ENCODE data around the gene NRG3. TPM values are rescaled to one million over a fixed set of nuclear protein-coding genes. Genes with fewer than 3 reads are reported as not detected.

NRG3 gene
- total and polyA plus RNA-seq, 2 donors (not counting 1 experiment from before 2014, with no cell fraction given), result 0.06 TPM; not detected in 1

GRCh38 chr10:82084496-82084895, 209.5 kb downstream of the NRG3 start:
- peaks cover 2% of the 10 kb centered on the region for H3K9me3 Mint-ChIP-seq (ENCODE audit: insufficient read depth)
- H3K4me2 ChIP-seq (replicated peaks; ENCODE audit: low read depth, low read length, poor library complexity, severe bottlenecking), result no peak overlapping the region
- ATAC-seq (ENCODE audit: low read depth) (no peak), DNase-seq (no peak)
- no peaks in the 10 kb centered on the region for H3K27me3 Mint-ChIP-seq
- POLR2A ChIA-PET, result no interaction called here
- TF ChIP-seq CTCF (IDR thresholded peaks at IDR 0.05), result no peak
- TF ChIP-seq EZH2 (IDR thresholded peaks at IDR 0.05; ENCODE audit: borderline replicate concordance, insufficient read depth, low read depth, low read length, poor library complexity, severe bottlenecking), result no peak
- no CpG with 5 or more reads among the region's 2 CpGs for WGBS (ENCODE audit: insufficient coverage)
- H4K20me1 ChIP-seq (ENCODE audit: control insufficient read depth, insufficient read depth, low read length, poor library complexity, severe bottlenecking), result no peaks in the 10 kb centered on the region
- peaks cover 0 to 4% (median 0%) of the 10 kb centered on the region in 3 donors for H3K9me3 ChIP-seq (ENCODE audit: control extremely low read depth in 1 of 3, control insufficient read depth in 2 of 3, insufficient read depth in 1 of 3, low read length in 2 of 3)
- no peak overlapping the region for H3K9ac ChIP-seq (ENCODE audit: low read length)
- H3K36me3 ChIP-seq (replicated peaks in 1 of 2; ENCODE audit: control extremely low read depth in 1 of 2, control insufficient read depth in 1 of 2, extremely low read depth in 1 of 2, insufficient read depth in 2 of 2, low read length in 1 of 2), result no peaks in the 10 kb centered on the region
- H3K27me3 ChIP-seq (replicated peaks in 1 of 4; ENCODE audit: control extremely low read depth in 1 of 4, control insufficient read depth in 3 of 4, insufficient read depth in 4 of 4, low read length in 3 of 4), result no peaks in the 10 kb centered on the region
- no peaks in the 10 kb centered on the region for H3K79me2 ChIP-seq (ENCODE audit: control insufficient read depth, insufficient read depth, low read length)
- H2AFZ ChIP-seq (ENCODE audit: insufficient read depth, low read depth, low read length, poor library complexity, severe bottlenecking), result no peak overlapping the region
- intact Hi-C loops (cut with micrococcal nuclease), result no loop called here
- H3K4me1 Mint-ChIP-seq, result no peaks in the 10 kb centered on the region
- H3K4me3 ChIP-seq (ENCODE audit: control extremely low read depth in 1 of 5, extremely low read depth in 1 of 5, insufficient read depth in 1 of 5, low read depth in 2 of 5, low read length in 4 of 5), result no peak overlapping the region
- no peak overlapping the region for H3K27ac ChIP-seq (ENCODE audit: low read length in 2 of 2)
- CTCF ChIA-PET, result no interaction called here
- H3K4me1 ChIP-seq (ENCODE audit: control insufficient read depth in 2 of 2, insufficient read depth in 2 of 2, low read length in 2 of 2), result no peaks in the 10 kb centered on the region
- H3K27ac Mint-ChIP-seq, result no peak overlapping the region
- H3K4me3 Mint-ChIP-seq, result no peak overlapping the region

- no peak overlapping the region for H3K27ac Mint-ChIP-seq
- CTCF ChIA-PET, result no interaction called here
- H3K27ac ChIP-seq (ENCODE audit: low read length in 2 of 2), result no peak overlapping the region
- peaks cover 0 to 4% (median 0%) of the 10 kb centered on the region in 3 donors for H3K9me3 ChIP-seq (ENCODE audit: control extremely low read depth in 1 of 3, control insufficient read depth in 2 of 3, insufficient read depth in 1 of 3, low read length in 2 of 3)
- H3K27me3 ChIP-seq (replicated peaks in 1 of 4; ENCODE audit: control extremely low read depth in 1 of 4, control insufficient read depth in 3 of 4, insufficient read depth in 4 of 4, low read length in 3 of 4), result no peaks in the 10 kb centered on the region
- no peak overlapping the region for H3K9ac ChIP-seq (ENCODE audit: low read length)
- no peak for TF ChIP-seq EZH2 (IDR thresholded peaks at IDR 0.05; ENCODE audit: borderline replicate concordance, insufficient read depth, low read depth, low read length, poor library complexity, severe bottlenecking)
- no peak for TF ChIP-seq CTCF (IDR thresholded peaks at IDR 0.05)
- ATAC-seq (ENCODE audit: low read depth), result no peak
- peaks cover 2% of the 10 kb centered on the region for H3K9me3 Mint-ChIP-seq (ENCODE audit: insufficient read depth)
- POLR2A ChIA-PET, result no interaction called here
- H3K4me1 ChIP-seq (ENCODE audit: control insufficient read depth in 2 of 2, insufficient read depth in 2 of 2, low read length in 2 of 2), result no peaks in the 10 kb centered on the region
- intact Hi-C loops (cut with micrococcal nuclease), result no loop called here
- no peaks in the 10 kb centered on the region for H3K79me2 ChIP-seq (ENCODE audit: control insufficient read depth, insufficient read depth, low read length)
- H4K20me1 ChIP-seq (ENCODE audit: control insufficient read depth, insufficient read depth, low read length, poor library complexity, severe bottlenecking), result no peaks in the 10 kb centered on the region
- no peak overlapping the region for H3K4me2 ChIP-seq (replicated peaks; ENCODE audit: low read depth, low read length, poor library complexity, severe bottlenecking)
- no peaks in the 10 kb centered on the region for H3K36me3 ChIP-seq (replicated peaks in 1 of 2; ENCODE audit: control extremely low read depth in 1 of 2, control insufficient read depth in 1 of 2, extremely low read depth in 1 of 2, insufficient read depth in 2 of 2, low read length in 1 of 2)
- no peak overlapping the region for H3K4me3 Mint-ChIP-seq
- DNase-seq, result no peak
- H3K4me1 Mint-ChIP-seq, result no peaks in the 10 kb centered on the region
- no peak overlapping the region for H2AFZ ChIP-seq (ENCODE audit: insufficient read depth, low read depth, low read length, poor library complexity, severe bottlenecking)
- H3K4me3 ChIP-seq (ENCODE audit: control extremely low read depth in 1 of 5, extremely low read depth in 1 of 5, insufficient read depth in 1 of 5, low read depth in 2 of 5, low read length in 4 of 5), result no peak overlapping the region
- WGBS (ENCODE audit: insufficient coverage), result 80% methylated on average over 5 of the region's 7 CpGs
- H3K27me3 Mint-ChIP-seq, result no peaks in the 10 kb centered on the region
These were observed 209.9 kb downstream of the NRG3 start for GRCh38 chr10:82084904-82085303.
